CD14-positive monocyte (primary cell): Measurements from ENCODE around the gene ECPAS. TPM values are rescaled to one million over a fixed set of nuclear protein-coding genes. Genes with fewer than 3 reads are reported as not detected.

Experiments used
- DNase-seq, 3 donors: peaks; one replicate each; pipeline ENCODE4 v3.0.0-alpha.2; 2011 to 2022
- H2AFZ ChIP-seq: 2 replicates; pipeline ENCODE4 v1.6.0; 2012; ENCODE audit warnings: mild to moderate bottlenecking, low read depth, low read length, inconsistent platforms; ENCODE audit not compliant: insufficient read depth, poor library complexity, severe bottlenecking
- H3K27ac ChIP-seq, 2 donors: 1 replicate in 1 of 2; 2 replicates in 1 of 2; pipeline ENCODE4 v1.5.1; 2012 to 2013; ENCODE audit warnings: low read length in 2 of 2, control low read depth in 1 of 2, inconsistent platforms in 1 of 2, low read depth in 1 of 2, mild to moderate bottlenecking in 1 of 2
- H3K27me3 ChIP-seq, 2 donors: one replicate each; pipeline versions ENCODE4 v1.6.0 to v1.6.1; 2011 to 2013; ENCODE audit warnings: low read length in 2 of 2; ENCODE audit not compliant: control insufficient read depth in 2 of 2, insufficient read depth in 2 of 2
- H3K36me3 ChIP-seq, 2 donors: replicated peaks in 1 of 2; 1 replicate in 1 of 2; 2 replicates in 1 of 2; pipeline versions ENCODE4 v1.5.1 to v1.6.1; 2012 to 2013; ENCODE audit warnings: low read length in 2 of 2, control low read depth in 1 of 2, inconsistent platforms in 1 of 2, mild to moderate bottlenecking in 1 of 2; ENCODE audit not compliant: insufficient read depth in 2 of 2, control insufficient read depth in 1 of 2
- H3K4me1 ChIP-seq, 2 donors: 1 replicate in 1 of 2; 2 replicates in 1 of 2; pipeline versions ENCODE4 v1.5.1 to v1.6.1; 2012 to 2013; ENCODE audit warnings: low read length in 2 of 2, control low read depth in 1 of 2, inconsistent platforms in 1 of 2, mild to moderate bottlenecking in 1 of 2, moderate library complexity in 1 of 2; ENCODE audit not compliant: insufficient read depth in 2 of 2, control insufficient read depth in 1 of 2
- H3K4me2 ChIP-seq: replicated peaks from 2 replicates; pipeline ENCODE3; 2012; ENCODE audit warnings: low read length, moderate library complexity, mild to moderate bottlenecking; ENCODE audit not compliant: poor library complexity, severe bottlenecking; ENCODE audit errors: extremely low read depth
- H3K4me3 ChIP-seq, 3 experiments: fragments of 200-600 bp in 1 of 3; sonication (generic) in 1 of 3; replicated peaks in 1 of 3; 1 replicate in 2 of 3; 2 replicates in 1 of 3; pipeline ENCODE4 v1.5.1; 2011 to 2013; ENCODE audit warnings: low read length in 3 of 3, mild to moderate bottlenecking in 3 of 3, control low read depth in 2 of 3, low read depth in 2 of 3, inconsistent platforms in 1 of 3, moderate library complexity in 1 of 3
- H3K79me2 ChIP-seq: 2 replicates; pipeline ENCODE4 v1.6.0; 2012; ENCODE audit warnings: mild to moderate bottlenecking, control low read depth, inconsistent platforms, low read length, moderate library complexity; ENCODE audit not compliant: insufficient read depth
- H3K9ac ChIP-seq: 2 replicates; pipeline ENCODE4 v1.6.0; 2017; ENCODE audit warnings: low read length, mild to moderate bottlenecking; ENCODE audit not compliant: insufficient read depth, poor library complexity, severe bottlenecking
- H3K9me3 ChIP-seq, 2 donors: replicated peaks in 1 of 2; 1 replicate in 1 of 2; 2 replicates in 1 of 2; pipeline versions ENCODE4 v1.5.1 to v1.6.1; 2012 to 2013; ENCODE audit warnings: low read length in 2 of 2, control low read depth in 1 of 2; ENCODE audit not compliant: control insufficient read depth in 1 of 2, insufficient read depth in 1 of 2
- H4K20me1 ChIP-seq: 2 replicates; pipeline ENCODE4 v1.6.0; 2012; ENCODE audit warnings: mild to moderate bottlenecking, low read length, control low read depth, moderate library complexity; ENCODE audit not compliant: insufficient read depth
- H3K27ac Mint-ChIP-seq, 7 donors: one replicate each; pipeline ENCODE4 v1.8.0; 2020; ENCODE audit warnings: mild to moderate bottlenecking in 7 of 7, mixed read lengths in 7 of 7, moderate library complexity in 6 of 7, inconsistent platforms in 2 of 7
- H3K27me3 Mint-ChIP-seq, 3 donors: one replicate each; pipeline ENCODE4 v1.8.0; 2021 to 2022; ENCODE audit warnings: low read depth in 3 of 3, mild to moderate bottlenecking in 3 of 3, mixed read lengths in 3 of 3, moderate library complexity in 3 of 3, inconsistent platforms in 1 of 3
- H3K36me3 Mint-ChIP-seq, 2 donors: one replicate each; pipeline ENCODE4 v1.8.0; 2020; ENCODE audit warnings: mixed read lengths in 2 of 2, inconsistent platforms in 1 of 2, mild to moderate bottlenecking in 1 of 2
- H3K4me1 Mint-ChIP-seq: one replicate; pipeline ENCODE4 v1.8.0; 2020; ENCODE audit warnings: mild to moderate bottlenecking, mixed read lengths
- H3K4me3 Mint-ChIP-seq, 2 donors: one replicate each; pipeline ENCODE4 v1.8.0; 2020; ENCODE audit warnings: mild to moderate bottlenecking in 2 of 2, mixed read lengths in 2 of 2, moderate library complexity in 1 of 2
- H3K9me3 Mint-ChIP-seq, 7 donors: one replicate each; pipeline ENCODE4 v1.8.0; 2020 to 2022; ENCODE audit warnings: mixed read lengths in 7 of 7, mild to moderate bottlenecking in 6 of 7, moderate library complexity in 6 of 7, inconsistent platforms in 2 of 7
- WGBS: methylation state at CpG from one replicate; pipeline ENCODE4 v1.1.5; 2013; ENCODE audit warnings: missing lambda C conversion rate; ENCODE audit not compliant: insufficient coverage; 5-methylcytosine and 5-hydroxymethylcytosine counted together
- intact Hi-C, 2 donors: fragments of 100-400 bp; cut with micrococcal nuclease; formaldehyde crosslinking; loops; one replicate each; pipeline versions ENCODE4 v1.15.0 to v1.15.1; 2023
- polyA plus RNA-seq, 3 donors: library from polyadenylated mRNA; depleted of rRNA in 1 of 3; unstranded in 2 of 3; stranded (reverse) in 1 of 3; fragments of 300-500 nt in 2 of 3; fragments of >200 nt in 1 of 3; fragmentation: Illumina TruSeq in 2 of 3; gene quantifications; 1 replicate in 2 of 3; 2 replicates in 1 of 3; pipeline ENCODE4 v1.2.3, GENCODE V29; 2012 to 2021
- TF ChIP-seq, protein P1 (sequence below): fragments of 200-600 bp; IDR thresholded peaks from one replicate; pipeline ENCODE4 v1.8.0; 2022; ENCODE audit warnings: antibody characterized with exemption, mild to moderate bottlenecking

Gene ECPAS
- polyA plus RNA-seq, 3 donors = 7.4 to 27.6 (median 15.9) TPM

DNA sequence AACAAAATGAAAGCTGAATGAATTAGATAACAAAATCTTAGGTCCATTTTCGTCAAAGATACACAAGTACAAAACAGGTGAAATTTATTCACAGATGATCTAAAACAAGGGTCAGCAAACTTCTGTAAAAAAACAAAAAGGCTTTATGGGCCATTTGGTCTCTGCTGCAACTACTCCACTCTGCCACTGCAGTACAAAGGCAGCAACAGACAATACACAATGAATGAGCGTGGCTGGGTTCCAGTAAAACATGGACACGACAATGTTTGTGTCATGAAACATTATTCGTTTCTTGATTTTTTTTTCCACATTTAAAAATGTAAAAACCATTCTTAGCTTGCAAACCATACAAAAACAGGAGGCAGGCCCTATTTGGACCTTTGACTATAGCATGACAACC, 71.9 kb downstream of the ECPAS start:
- Histone ChIP-seq H3K79me2 (no peaks in the 10 kb centered on the region), H4K20me1 (no peaks in the 10 kb centered on the region), H3K4me1 (no peaks in the 10 kb centered on the region), H3K9me3 (no peaks in the 10 kb centered on the region), H3K36me3 (peaks cover 97 to 99% of the 10 kb centered on the region in 2 donors), H2AFZ (no peak overlapping the region), H3K9ac (no peak overlapping the region), H3K27me3 (no peaks in the 10 kb centered on the region), H3K4me3 (no peak overlapping the region), H3K27ac (no peak overlapping the region), H3K4me2 (no peak overlapping the region)
- intact Hi-C loops = no loop called here
- WGBS = 97% methylated on average over 3 of the region's 4 CpGs
- no peaks in the 10 kb centered on the region for H3K4me1 Mint-ChIP-seq
- H3K36me3 Mint-ChIP-seq = peaks cover 89 to 99% of the 10 kb centered on the region in 2 donors
- H3K27me3 Mint-ChIP-seq = no peaks in the 10 kb centered on the region
- H3K27ac Mint-ChIP-seq = no peak overlapping the region
- DNase-seq = no peak
- TF ChIP-seq, protein P1, sequence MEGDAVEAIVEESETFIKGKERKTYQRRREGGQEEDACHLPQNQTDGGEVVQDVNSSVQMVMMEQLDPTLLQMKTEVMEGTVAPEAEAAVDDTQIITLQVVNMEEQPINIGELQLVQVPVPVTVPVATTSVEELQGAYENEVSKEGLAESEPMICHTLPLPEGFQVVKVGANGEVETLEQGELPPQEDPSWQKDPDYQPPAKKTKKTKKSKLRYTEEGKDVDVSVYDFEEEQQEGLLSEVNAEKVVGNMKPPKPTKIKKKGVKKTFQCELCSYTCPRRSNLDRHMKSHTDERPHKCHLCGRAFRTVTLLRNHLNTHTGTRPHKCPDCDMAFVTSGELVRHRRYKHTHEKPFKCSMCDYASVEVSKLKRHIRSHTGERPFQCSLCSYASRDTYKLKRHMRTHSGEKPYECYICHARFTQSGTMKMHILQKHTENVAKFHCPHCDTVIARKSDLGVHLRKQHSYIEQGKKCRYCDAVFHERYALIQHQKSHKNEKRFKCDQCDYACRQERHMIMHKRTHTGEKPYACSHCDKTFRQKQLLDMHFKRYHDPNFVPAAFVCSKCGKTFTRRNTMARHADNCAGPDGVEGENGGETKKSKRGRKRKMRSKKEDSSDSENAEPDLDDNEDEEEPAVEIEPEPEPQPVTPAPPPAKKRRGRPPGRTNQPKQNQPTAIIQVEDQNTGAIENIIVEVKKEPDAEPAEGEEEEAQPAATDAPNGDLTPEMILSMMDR = no peak
- H3K4me3 Mint-ChIP-seq = no peak overlapping the region
- no peaks in the 10 kb centered on the region for H3K9me3 Mint-ChIP-seq

- Histone ChIP-seq H3K9ac (no peak overlapping the region), H3K4me1 (no peaks in the 10 kb centered on the region), H3K27me3 (no peaks in the 10 kb centered on the region), H3K9me3 (no peaks in the 10 kb centered on the region), H4K20me1 (no peaks in the 10 kb centered on the region), H3K79me2 (no peaks in the 10 kb centered on the region), H3K4me2 (no peak overlapping the region), H3K36me3 (peaks cover 96 to 99% of the 10 kb centered on the region in 2 donors), H3K4me3 (no peak overlapping the region), H3K27ac (no peak overlapping the region), H2AFZ (no peak overlapping the region)
- Mint-ChIP-seq H3K9me3 (peaks cover 0 to 3% (median 0%) of the 10 kb centered on the region in 7 donors), H3K36me3 (peaks cover 87 to 99% of the 10 kb centered on the region in 2 donors), H3K4me1 (no peaks in the 10 kb centered on the region), H3K27ac (peak overlapping the region in 1 of 7 donors; percentile 18), H3K4me3 (no peak overlapping the region), H3K27me3 (no peaks in the 10 kb centered on the region)
- WGBS = 100% methylated on average over 5 of the region's 6 CpGs
- no peak for DNase-seq
- TF ChIP-seq, protein P1 = no peak
- intact Hi-C loops = no loop called here
Observed at GRCh38 chr9:111411266-111411665, 72.9 kb downstream of the ECPAS start.
